Thyroid gland (tissue), 4 donors: ENCODE data around the gene HMOX2.

Experiments
- CTCF ChIP-seq, 6 experiments: fragments of 200-600 bp in 3 of 6; fragments of 450-650 bp in 3 of 6; sonication (generic) in 3 of 6; IDR thresholded peaks; one replicate each; pipeline ENCODE4 v1.5.1; 2016 to 2019; ENCODE audit warnings: antibody characterized with exemption in 6 of 6, mild to moderate bottlenecking in 2 of 6, inconsistent platforms in 1 of 6, moderate library complexity in 1 of 6
- POLR2A ChIP-seq, 2 donors: fragments of 450-650 bp; IDR thresholded peaks; one replicate each; pipeline ENCODE4 v1.6.1; 2017; ENCODE audit warnings: antibody characterized with exemption in 2 of 2, mild to moderate bottlenecking in 2 of 2, moderate library complexity in 1 of 2

GRCh38 chr16:4477966-4478365 is 1.8 kb downstream of the HMOX2 start:
- TF ChIP-seq CTCF (IDR thresholded peaks at IDR 0.05) = peak in 2 of 6 experiments; percentile 10 to 21
- no peak for TF ChIP-seq POLR2A (IDR thresholded peaks at IDR 0.05)
